ENCODE measurements around the gene UGT1A6.

DNA sequence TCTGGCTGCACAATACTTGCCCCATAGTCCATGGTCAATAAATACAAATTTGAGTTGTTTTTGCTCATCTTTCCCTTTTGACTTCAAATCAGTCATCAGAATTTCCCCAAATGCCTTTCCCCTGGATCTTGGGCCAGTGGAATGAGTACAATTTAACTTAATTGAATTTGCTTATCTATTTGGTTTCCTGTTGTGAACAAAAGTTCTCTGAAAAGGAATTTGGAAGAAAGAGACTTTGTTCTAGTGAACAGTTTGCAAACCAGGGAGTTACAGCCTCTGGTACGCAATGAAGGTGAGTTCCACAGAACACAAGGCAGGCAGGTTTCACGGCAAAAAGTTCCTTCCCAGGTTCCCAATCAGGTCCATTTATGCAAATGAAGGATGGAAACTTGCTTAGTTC is 66.2 kb downstream of the UGT1A6 start:
- TF ChIP-seq POLR2A (IDR thresholded peaks at IDR 0.05) = no peak
- TF ChIP-seq, protein P1, sequence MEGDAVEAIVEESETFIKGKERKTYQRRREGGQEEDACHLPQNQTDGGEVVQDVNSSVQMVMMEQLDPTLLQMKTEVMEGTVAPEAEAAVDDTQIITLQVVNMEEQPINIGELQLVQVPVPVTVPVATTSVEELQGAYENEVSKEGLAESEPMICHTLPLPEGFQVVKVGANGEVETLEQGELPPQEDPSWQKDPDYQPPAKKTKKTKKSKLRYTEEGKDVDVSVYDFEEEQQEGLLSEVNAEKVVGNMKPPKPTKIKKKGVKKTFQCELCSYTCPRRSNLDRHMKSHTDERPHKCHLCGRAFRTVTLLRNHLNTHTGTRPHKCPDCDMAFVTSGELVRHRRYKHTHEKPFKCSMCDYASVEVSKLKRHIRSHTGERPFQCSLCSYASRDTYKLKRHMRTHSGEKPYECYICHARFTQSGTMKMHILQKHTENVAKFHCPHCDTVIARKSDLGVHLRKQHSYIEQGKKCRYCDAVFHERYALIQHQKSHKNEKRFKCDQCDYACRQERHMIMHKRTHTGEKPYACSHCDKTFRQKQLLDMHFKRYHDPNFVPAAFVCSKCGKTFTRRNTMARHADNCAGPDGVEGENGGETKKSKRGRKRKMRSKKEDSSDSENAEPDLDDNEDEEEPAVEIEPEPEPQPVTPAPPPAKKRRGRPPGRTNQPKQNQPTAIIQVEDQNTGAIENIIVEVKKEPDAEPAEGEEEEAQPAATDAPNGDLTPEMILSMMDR (IDR thresholded peaks at IDR 0.05) = no peak
- no peak for TF ChIP-seq POLR2AphosphoS5 (IDR thresholded peaks at IDR 0.05)
- no peak for TF ChIP-seq EP300 (IDR thresholded peaks at IDR 0.05; ENCODE audit: low read depth)
